HG03045 (cell line): ENCODE data around the gene AGBL4.
"Not testable (repeated sequence)": the region's sequence is repeated elsewhere in the genome, so short reads cannot be mapped to it uniquely, and the experiment has no call there.

Source experiments
- ATAC-seq: cut with Tn5 transposase; IDR thresholded peaks from one replicate; pipeline ENCODE4 v1.9.1; 2021; ENCODE audit warnings: mild to moderate bottlenecking, moderate library complexity; ENCODE audit not compliant: unreplicated experiment

Gene AGBL4

DNA sequence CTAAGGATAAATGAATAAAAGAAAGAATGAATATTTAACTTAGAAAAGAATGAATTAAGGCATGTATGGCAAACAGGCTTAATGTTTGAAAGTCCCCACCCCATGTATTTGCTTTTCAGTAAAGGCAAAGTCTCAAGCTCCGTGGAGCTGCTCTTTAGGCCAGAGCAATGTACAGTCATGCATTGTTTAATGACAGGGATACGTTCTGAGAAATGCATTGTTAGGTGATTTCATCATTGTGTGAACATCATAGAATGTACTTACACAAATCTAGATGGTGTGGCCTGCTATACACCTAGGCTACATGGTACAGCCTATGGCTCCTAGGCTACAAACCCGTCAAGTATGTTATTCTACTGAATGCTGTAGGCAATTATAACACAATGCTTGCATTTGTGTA, 1500.2 kb downstream of the AGBL4 start:
- ATAC-seq = no peak

DNA sequence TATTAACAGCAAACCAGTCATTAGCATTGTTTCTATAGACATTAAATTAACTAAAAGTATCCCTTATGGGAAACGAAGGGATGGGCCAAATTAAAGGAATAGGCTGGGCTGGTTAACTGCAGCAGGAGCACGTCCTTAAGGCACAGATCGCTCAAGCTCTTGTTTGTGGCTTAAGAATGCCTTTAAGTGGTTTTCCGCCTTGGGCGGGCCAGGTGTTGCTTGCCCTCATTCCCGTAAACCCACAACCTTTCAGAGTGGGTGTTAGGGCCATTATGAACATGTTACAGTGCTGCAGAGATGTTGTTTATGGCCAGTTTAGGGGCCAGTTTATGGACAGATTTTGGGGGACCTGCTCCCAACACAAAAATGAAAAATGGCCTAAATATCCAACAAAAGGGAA, 1503.9 kb downstream of the AGBL4 start:
- ATAC-seq = not testable (repeated sequence)

DNA sequence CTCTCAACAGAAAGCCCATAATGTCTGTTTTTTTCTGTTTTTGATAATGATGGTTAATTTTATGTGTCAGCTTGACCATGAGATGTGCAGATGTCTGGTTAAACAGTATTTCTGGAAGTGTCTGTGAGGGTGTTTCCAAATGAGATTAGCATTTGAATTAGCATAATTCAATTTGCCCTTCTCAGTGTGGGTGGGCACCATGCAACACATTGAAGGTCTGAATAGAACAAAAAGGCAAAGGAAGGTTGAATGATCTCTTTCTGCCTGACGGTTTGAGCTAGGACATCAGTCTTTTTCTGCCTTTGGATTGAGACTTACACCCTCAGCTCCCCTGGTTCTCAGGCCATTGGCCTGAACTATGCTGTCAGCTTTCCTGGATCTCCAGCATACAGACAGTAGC, 1516.9 kb downstream of the AGBL4 start:
- ATAC-seq = no peak

DNA sequence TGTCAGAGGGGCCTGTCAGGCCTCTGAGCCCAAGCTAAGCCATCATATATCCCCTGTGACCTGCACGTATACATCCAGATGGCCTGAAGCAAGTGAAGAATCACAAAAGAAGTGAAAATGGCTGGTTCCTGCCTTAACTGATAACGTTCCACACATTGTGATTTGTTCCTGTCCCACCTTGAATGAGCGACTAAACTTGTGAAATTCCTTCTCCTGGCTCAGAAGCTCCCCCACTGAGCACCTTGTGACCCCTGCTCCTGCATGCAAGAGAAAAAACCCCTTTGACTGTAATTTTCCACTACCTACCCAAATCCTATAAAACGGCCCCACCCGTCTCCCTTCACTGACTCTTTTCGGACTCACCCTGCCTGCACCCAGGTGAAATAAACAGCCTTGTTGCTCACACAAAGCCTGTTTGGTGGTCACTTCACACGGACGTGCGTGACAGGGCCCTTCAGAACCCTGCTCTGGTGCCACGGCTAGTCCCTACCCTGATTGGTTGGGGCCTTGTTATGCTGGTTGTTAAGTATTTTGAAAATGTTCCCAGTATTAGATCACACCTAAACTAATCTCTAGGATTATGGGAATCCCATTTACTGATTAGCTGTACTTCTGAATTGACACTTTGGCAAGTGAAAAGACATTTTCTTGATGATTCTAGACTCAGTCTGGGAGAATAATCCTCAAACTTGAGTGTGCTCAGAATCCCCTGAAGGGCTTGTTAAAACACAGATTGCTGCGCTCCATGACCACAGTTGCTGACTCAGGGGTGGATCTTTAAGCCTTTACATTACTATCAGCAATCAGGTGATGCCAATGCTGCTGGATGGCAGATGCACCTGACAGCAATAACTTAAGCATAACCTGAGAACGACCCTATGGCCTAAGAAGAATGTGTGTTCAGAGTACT, 1523.0 kb downstream of the AGBL4 start:
- no peak for ATAC-seq

DNA sequence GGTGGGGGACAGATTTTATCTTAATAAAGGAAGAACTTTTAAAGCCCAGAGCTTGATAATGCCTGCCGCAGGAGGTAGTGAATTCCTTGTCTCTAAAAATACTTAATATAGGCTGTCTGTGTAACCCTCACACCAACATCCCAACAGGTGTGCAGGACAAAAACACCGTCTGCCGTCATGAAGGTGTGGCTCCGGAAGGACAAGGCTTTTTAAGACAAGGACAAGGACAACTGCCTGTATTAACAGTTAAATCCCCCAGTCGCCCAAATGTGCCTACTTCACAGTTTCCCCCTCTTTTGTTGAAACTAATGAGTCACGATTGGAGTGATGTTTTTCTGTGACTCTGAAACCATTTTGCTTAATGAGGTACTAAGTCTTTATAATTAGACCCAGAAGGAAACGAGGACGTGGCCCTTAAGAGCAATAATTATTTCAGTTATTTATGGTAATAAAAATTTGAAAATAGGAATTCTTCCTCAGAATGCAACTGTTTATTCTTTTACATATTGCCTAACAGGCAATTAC, 1524.5 kb downstream of the AGBL4 start:
- ATAC-seq = no peak

DNA sequence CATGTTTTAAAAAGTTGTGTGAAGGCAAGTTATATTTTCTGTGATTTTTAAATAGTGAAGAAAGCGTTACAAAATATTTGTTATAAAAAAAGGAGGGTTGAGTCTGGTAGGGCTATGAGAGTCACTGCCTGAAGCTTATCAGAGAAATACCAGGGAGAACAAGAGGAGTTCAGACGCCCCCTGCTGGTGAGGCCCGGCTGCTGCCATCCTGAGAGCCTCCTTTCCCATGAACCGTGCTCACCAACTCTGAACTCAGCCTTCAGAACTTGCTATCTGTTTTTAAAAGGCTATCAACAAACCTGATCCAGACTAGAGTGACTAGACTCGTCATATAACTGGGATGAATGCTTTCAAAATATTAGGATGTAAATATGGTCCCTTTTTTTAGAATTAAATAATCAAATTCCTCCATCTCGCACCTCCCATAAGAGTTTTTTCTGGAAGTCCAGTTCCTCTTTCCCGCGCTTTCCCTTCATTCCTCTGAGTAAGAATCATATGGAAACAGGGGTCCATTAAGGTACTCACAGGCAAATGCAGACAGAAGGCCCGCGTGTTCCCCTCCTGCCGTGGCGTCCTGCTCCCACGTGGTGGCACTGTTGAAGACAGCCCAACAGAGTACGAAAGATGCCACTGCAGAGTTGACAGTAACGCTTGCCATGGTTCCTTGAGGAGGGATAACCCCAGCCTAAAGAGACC, 1525.5 kb downstream of the AGBL4 start:
- ATAC-seq = peak; percentile 75

DNA sequence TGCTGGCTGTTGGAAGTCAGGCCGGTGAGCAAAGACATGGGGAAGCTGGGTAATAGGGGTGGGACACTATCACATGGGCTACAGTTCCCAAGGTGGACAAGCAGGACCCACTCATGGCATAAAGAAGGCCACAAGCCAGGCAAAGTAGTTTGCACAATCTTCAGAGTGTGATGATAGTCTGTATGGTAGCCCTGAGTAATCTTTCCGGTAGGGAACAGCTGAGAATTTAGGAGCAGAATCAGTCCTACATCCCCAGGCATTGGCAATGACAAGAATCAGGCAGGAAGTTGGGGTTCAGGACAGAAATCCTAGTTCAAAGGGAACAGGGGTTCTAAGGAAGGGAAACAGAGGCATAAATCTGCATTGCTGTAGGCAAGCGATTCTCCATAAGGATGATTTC, 1527.8 kb downstream of the AGBL4 start:
- ATAC-seq = no peak

DNA sequence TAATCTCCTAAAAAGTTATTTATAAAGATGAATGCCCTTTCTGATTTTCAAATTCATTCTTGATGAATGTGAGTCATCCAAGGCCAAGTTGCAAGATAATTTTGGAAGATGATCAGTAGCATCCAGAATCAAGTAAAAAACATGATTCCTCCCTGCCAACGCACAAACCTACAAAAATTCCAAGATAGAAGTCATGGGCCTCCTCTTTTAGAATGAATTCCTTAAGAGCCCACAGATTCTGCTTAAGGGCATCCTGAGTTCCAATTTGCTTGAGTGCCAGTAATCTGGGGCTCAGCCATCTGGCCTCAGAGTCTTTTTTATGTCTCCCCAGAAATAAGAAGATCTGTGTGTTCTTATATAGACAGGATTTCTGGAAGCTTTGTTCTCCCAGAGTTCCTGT, 1528.6 kb downstream of the AGBL4 start:
- ATAC-seq = no peak

DNA sequence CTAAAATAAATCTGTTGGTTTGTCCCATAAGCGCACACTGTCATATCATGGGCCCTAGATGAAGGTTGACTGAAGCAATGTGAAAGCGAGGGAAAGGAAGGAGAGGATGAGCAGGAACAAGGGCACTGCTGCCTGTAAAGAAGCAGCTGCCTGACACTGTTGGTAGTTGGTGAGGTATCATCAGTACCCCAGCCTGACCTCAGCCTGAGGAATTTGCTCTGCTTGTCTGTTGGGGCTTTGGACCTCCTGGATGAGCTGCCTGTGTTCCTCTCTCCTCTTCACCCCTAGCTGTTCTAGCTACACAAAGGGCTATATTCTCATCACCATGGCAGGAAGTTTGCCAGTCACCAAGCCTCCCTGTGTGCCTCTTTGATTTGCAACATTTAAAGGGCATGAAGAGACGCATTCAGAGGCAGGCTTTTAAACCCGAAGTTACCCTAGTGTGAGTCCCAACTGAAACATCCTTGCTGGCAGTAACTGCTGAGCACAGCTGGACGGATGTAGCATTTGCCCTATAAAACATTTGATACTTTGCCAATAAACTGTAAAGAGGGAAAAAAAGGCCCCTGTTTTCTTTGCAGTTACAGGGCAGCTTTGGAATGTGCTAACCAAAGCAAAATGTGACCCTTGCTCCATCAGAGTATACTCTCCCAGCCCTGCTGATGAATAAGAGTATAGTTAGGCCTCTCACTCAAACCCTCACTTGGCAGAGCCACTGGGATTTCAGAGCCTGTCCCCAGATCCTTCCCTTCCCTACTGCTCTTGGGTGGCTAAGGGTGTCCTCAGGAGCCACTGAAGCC, 1529.6 kb downstream of the AGBL4 start:
- no peak for ATAC-seq

DNA sequence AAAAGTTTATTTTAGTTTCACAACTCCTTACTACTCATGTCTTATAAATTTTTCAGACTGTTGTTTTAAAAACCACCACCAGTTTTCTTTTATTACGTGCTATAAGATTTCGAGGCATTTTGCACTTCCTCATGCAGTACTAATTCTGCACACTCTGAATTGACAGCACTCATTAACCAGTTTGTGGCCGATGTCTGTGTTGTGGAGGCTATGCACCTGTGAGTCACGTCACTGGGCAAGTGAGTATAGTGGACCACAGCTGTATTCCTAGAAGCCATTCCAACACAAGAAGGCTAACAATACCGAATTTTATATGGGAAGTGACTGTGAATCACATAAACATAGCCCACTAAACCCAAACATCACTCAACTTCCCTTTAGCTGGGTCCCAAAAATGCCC, 1530.7 kb downstream of the AGBL4 start:
- no peak for ATAC-seq

DNA sequence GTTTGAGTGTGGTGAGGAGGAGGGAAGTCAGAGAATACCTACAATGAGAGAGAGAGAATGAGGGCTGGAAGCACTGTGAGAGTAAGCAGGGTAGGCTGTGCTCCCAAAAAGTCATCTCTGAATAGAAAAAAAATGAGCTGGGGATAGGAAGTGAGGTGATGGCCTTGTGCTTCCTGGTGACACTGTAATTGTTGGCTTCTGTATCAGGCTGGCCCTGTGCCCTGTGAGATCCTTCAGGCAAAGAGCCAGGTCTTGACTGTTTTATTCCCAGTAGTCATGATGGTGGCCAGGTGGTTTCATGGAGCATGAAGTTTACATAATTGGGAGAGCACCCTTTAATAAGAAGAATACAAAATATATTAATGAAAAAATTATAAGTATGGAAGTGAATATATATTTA, 1531.4 kb downstream of the AGBL4 start:
- ATAC-seq = no peak

DNA sequence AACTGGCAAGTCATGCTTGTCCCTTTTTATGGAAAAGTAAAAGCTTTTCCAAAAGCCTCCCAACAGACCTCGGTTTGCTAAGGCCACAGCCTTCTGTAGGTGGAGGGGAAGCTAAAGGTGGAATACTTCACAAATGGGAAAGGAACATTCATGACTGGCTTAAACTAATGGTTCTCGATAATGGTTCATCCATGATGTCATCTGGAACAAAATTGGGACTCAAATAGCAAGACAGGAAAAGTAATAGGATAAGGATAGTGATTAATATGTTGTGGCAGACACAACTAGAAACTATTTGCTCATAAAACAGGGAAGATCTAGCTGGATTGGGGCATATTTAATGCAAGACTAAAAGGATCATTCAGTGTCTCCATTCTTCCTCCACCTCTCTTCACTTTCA, 1535.0 kb downstream of the AGBL4 start:
- no peak for ATAC-seq
